Germinal center (tissue), 1 donor: Measurements from ENCODE around the gene AZI2.
A peak's percentile ranks its signal among the peaks of the same experiment; 100 is the strongest.

Experiments used
- DNase-seq: peaks from one replicate; pipeline ENCODE4 v3.0.0; 2012; ENCODE audit warnings: mixed read lengths, low spot score

Gene AZI2

GRCh38 chr3:28348629-28349468, at the start of gene AZI2, which contains the start of gene ZCWPW2:
AZI2 (minus strand) TSS chr3:28348824; CDS start chr3:28340617, 8,207 bp downstream.
ZCWPW2 (plus strand) TSS chr3:28348721; CDS start chr3:28413069, 64,348 bp downstream.
- peak; percentile 84 for DNase-seq

GRCh38 chr3:28388978-28389377, 40.4 kb upstream of the AZI2 start:
- DNase-seq: no peak

- no peak for DNase-seq
Observed at GRCh38 chr3:28386049-28386448, 37.4 kb upstream of the AZI2 start.

- no peak for DNase-seq
Observed at GRCh38 chr3:28376424-28376823, 27.8 kb upstream of the AZI2 start.

GRCh38 chr3:28349469-28350000, 911 bp upstream of the AZI2 start:
- no peak for DNase-seq

- DNase-seq: no peak
Observed at GRCh38 chr3:28348265-28348628, 377 bp downstream of the AZI2 start.

- DNase-seq: no peak
Observed at GRCh38 chr3:28347374-28348264, 1.0 kb downstream of the AZI2 start.

GRCh38 chr3:28345690-28346089, 2.9 kb downstream of the AZI2 start:
- DNase-seq: no peak

GRCh38 chr3:28343144-28343543, 5.5 kb downstream of the AZI2 start:
- DNase-seq: no peak

GRCh38 chr3:28337230-28337629, 11.4 kb downstream of the AZI2 start:
- no peak for DNase-seq

- DNase-seq: no peak
Observed at GRCh38 chr3:28335246-28335645, 13.4 kb downstream of the AZI2 start.

- no peak for DNase-seq
Observed at GRCh38 chr3:28334552-28334951, 14.1 kb downstream of the AZI2 start.

- no peak for DNase-seq
Observed at GRCh38 chr3:28328188-28329151, 20.2 kb downstream of the AZI2 start.

GRCh38 chr3:28326458-28326926, 22.1 kb downstream of the AZI2 start:
- no peak for DNase-seq

- DNase-seq: no peak
Observed at GRCh38 chr3:28322464-28322863, 26.2 kb downstream of the AZI2 start.

GRCh38 chr3:28320981-28321380, 27.6 kb downstream of the AZI2 start:
- DNase-seq: no peak

- DNase-seq: peak; percentile 47
Observed at GRCh38 chr3:28317438-28318022, 31.1 kb downstream of the AZI2 start.

GRCh38 chr3:28316226-28316625, 32.4 kb downstream of the AZI2 start:
- DNase-seq: no peak

- DNase-seq: no peak
Observed at GRCh38 chr3:28315711-28316110, 32.9 kb downstream of the AZI2 start.

- DNase-seq: no peak
Observed at GRCh38 chr3:28308196-28308595, 40.4 kb downstream of the AZI2 start.

- DNase-seq: no peak
Observed at GRCh38 chr3:28301688-28302087, 46.9 kb downstream of the AZI2 start.
